DMS 273 (cell line): ENCODE measurements around the gene NCKAP5.

ENCODE experiments used
- DNase-seq: peaks from one replicate; lab custom pipeline; 2025; ENCODE audit not compliant: unreplicated experiment; lab: John Stamatoyannopoulos, UW

Gene NCKAP5

DNA sequence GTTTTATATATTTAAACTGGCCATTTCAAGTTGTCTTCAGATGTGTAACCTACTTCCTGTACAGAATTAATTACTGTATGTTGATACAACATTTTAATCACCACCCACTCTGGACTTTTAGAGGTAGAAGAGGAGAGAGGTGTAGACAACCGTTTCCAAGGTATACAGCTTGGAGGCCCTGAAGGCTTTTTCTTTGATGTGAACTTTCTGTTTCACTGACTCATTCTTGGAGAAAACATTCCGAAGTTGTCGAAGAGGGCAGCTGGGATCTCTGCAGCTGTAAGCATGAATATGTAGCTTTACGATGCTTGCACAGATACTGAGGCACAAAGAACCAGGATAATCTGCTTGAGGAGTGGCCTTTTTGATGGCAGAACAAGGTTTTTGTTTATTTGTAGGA is 137.0 kb downstream of the NCKAP5 start:
- DNase-seq: no peak

DNA sequence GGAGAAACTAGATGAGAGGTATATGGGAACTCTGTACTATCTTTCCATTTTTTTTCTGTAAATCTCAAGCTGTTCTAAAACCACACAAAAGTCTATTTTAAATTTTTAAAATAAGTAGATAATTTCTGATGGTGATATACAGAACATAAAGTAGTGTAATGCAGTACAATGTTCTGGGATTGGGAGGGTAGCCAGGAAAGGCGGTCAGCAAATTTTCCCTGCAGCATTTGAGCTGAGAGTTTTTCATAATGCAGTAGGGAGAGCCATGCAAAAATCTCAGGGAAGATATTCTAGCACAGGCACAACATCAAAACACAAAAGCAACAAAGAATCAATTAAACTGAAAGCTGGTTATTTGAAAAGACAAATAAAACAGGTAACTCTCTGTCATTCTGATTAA is 141.5 kb downstream of the NCKAP5 start:
- no peak for DNase-seq

- DNase-seq: no peak
These were observed 142.7 kb downstream of the NCKAP5 start for GRCh38 chr2:133425612-133426011.

- DNase-seq: no peak
These were observed 143.4 kb downstream of the NCKAP5 start for GRCh38 chr2:133424876-133425275.

GRCh38 chr2:133422931-133423351 is 145.3 kb downstream of the NCKAP5 start:
- peak; percentile 6 for DNase-seq

DNA sequence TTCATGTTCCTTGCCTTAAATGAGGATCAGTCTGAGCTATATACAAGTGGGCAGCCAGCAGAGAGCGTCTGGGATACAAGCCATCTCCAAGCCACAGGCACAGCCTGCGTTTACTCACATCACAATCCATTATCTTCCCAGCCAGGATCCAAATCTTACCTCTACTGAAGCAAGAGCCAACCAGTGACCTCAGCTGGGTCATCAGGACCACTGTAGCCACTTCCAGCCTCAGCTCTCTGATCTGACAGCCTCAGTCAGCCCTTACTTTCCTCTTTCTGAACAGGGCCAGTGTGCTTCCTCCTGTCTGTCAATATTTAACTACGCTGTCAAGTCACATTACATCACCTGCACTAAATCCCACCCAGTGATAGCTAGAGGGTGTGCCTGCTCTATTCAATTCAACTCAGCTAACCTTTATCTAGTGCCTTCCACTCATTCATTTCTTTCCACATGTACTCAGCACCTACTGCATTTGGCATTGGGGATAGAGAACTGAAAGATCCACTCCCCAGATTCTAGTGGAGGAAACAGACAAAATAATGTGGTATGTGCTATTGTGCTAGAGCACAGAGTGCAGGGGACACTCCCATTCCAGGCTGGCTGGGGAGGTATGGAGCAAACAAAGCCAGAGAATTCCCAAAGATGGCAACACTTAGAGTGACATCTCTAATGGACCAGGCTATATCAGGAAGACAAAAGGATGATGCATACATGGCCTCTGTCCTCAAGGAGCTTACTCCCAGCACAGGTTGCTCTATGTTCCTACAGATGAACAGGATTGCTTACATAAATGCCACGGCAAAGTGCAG is 146.5 kb downstream of the NCKAP5 start:
- no peak for DNase-seq

GRCh38 chr2:133420788-133421187 is 147.5 kb downstream of the NCKAP5 start:
- no peak for DNase-seq

DNA sequence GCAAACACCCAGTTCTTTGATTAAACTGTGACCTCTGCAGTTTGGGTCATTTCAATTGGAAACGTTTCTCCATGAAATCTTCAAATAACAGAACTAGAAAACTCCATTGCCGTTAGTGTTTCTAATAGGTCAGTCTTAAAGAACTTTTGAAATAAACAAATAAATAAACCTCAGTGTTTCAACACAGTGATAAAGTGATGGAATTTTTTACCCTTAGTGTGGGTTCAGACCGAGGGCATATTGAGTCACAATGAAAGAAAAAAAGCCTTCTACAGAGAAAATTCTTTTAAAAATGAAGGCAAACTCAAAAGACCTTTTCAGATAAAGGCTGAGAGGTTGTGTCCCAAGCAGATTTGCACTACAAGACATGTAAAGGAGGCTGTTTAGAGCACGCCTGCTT is 149.6 kb downstream of the NCKAP5 start:
- no peak for DNase-seq

- no peak for DNase-seq
These were observed 150.2 kb downstream of the NCKAP5 start for GRCh38 chr2:133418021-133418420.

GRCh38 chr2:133417415-133417814 is 150.8 kb downstream of the NCKAP5 start:
- DNase-seq: no peak

DNA sequence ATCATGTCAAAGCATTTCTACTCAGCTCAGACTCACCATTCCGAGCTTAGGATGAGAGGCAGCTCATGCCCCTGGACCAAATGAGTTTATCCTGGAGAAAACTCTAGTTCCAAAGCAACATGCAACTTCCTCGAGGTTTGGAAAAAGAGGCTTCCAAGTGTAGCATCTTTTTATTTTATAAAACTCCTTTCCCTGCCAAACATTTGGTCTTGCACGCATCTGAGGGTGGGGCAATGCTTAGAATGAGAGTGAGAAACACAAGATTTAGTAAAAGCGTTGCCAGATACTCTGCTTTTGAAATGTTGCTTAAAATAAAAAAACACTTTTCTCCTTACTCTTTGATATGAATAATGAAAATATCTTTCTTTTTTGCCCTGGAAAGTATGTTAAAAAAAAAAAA is 151.5 kb downstream of the NCKAP5 start:
- DNase-seq: no peak

DNA sequence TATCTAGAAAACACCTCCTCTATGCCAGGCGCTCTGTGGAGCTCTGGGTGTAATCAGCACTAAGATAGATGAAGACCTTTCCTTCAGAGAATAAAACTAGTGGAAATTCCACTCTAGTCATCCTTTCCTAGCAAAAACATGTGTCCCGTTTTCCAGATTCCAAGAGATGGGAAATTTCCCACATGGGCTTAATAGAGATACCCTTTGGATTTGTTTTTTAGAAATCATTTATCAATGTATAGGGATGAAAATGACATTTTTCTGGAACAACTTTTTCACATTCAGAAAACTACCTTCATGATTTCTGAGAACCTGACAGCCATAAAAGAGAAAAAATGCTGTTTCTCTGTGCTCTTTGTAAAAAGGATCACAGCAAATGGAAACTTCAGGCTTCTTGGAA is 152.1 kb downstream of the NCKAP5 start:
- DNase-seq: no peak

- peak; percentile 19 for DNase-seq
These were observed 152.9 kb downstream of the NCKAP5 start for GRCh38 chr2:133415210-133415876.

DNA sequence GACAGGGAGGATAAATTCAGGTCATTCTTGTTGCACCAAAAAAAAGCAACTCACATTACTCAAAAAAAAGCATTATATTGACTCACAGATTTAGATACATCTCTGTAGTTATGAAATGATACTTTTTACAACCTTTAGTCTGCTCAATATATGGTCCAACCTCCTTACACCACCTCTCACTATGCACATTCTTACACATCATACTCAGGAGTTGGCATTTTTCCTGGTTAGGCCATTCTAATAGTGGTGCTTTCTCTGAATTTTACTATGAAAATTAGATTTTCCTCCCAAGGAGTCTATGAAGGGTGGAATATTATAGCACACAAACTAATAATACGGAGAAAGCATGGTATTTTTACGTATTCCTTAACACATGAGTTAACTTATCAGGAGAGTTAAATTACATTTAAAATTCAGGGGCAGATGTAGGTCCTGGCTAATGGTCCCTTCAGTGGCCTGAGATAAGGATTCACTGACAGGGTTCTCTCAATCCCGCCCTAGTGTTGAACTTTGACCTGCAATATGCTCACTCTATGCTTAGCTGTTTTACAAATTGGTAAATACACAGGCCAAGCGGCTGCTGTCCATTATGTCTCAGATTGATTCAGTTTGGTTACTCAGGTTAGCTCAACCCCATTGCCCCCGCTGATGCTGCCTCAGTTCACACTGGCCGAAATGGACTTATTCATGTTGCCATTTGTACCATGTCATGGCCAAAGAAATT is 153.6 kb downstream of the NCKAP5 start:
- DNase-seq: no peak

- DNase-seq: no peak
These were observed 154.4 kb downstream of the NCKAP5 start for GRCh38 chr2:133413863-133414262.

- DNase-seq: no peak
These were observed 155.6 kb downstream of the NCKAP5 start for GRCh38 chr2:133412694-133413093.

GRCh38 chr2:133411857-133412256 is 156.4 kb downstream of the NCKAP5 start:
- DNase-seq: peak; percentile 16

GRCh38 chr2:133411101-133411500 is 157.2 kb downstream of the NCKAP5 start:
- no peak for DNase-seq

GRCh38 chr2:133409581-133410285 is 158.5 kb downstream of the NCKAP5 start:
- DNase-seq: no peak

DNA sequence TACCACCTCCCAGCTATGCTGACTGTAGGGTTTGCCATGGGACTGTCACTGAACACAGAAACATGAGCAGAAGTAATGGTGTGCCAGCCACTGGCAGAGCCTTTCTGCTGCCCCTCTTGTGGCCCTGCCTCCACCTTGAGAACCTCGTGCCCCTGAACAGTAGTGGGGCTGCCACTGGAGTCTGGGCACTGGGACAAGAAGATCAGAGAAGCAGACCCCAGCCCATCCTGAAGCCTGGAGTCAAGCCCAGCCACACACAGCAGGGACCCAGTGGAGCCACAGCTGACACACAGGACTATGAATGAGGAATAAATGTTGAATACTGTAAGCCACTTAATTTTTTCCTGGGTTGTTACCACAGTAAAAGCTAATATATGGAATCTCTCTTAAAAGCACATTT is 159.6 kb downstream of the NCKAP5 start:
- no peak for DNase-seq

GRCh38 chr2:133407341-133407740 is 160.9 kb downstream of the NCKAP5 start:
- no peak for DNase-seq
